Measurements from ENCODE around the gene RNF214. TPM values are rescaled to one million over a fixed set of nuclear protein-coding genes. Genes with fewer than 3 reads are reported as not detected.
"Not testable (repeated sequence)": the region's sequence is repeated elsewhere in the genome, so short reads cannot be mapped to it uniquely, and the experiment has no call there.

Gene RNF214
- total RNA-seq, 4 donors from 2014 or later = 7.4 to 11.3 (median 9.5) TPM

DNA sequence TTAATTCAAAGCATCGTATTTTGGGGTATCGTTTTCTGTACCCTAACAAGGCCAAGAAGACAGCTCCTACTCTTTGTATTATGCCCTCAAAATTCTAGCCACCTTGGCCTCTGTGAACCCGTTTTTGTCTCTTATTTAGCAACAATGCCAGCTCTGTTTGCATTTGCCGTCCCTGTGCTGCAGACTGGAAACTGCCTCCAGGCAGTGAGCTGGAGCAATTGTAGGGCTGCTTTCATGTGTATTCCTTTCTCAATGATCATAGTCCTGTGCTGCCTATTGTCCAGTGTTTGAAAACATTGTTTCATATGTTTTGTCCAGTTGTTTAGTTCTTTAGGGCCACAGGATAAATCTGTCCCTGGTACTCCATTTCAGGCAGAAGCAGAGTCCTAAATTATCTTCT lies 38.7 kb downstream of the RNF214 start:
- H3K4me3 ChIP-seq (ENCODE audit: low read depth, poor library complexity, severe bottlenecking) = no peak overlapping the region
- TF ChIP-seq POLR2A (IDR thresholded peaks at IDR 0.05) = no peak
- TF ChIP-seq, protein P1, sequence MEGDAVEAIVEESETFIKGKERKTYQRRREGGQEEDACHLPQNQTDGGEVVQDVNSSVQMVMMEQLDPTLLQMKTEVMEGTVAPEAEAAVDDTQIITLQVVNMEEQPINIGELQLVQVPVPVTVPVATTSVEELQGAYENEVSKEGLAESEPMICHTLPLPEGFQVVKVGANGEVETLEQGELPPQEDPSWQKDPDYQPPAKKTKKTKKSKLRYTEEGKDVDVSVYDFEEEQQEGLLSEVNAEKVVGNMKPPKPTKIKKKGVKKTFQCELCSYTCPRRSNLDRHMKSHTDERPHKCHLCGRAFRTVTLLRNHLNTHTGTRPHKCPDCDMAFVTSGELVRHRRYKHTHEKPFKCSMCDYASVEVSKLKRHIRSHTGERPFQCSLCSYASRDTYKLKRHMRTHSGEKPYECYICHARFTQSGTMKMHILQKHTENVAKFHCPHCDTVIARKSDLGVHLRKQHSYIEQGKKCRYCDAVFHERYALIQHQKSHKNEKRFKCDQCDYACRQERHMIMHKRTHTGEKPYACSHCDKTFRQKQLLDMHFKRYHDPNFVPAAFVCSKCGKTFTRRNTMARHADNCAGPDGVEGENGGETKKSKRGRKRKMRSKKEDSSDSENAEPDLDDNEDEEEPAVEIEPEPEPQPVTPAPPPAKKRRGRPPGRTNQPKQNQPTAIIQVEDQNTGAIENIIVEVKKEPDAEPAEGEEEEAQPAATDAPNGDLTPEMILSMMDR (IDR thresholded peaks at IDR 0.05) = no peak
- DNase-seq (ENCODE audit: low spot score in 2 of 2) = no peak
- WGBS, 2 donors = 90 to 94% methylated on average over 4 of the region's 4 CpGs
- intact Hi-C loops (cut with DNase I; ENCODE audit: low total_unique reads) = no loop called here

DNA sequence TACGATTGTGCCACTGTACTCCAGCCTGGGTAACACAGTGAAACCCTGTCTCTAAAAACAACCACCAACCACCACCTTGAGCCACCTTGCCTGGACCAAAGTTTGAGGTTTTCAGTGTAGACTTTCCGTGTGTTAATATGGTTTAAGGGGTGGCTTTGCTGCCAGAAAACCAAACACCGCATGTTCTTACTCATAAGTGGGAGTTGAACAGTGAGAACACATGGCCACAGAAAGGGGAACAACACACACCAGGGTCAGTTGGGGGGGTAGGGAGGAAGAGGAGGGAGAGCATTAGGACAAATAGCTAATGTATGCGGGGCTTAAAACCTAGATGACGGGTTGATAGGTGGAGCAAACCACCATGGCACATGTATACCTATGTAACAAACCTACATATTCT lies 39.7 kb downstream of the RNF214 start:
- DNase-seq (ENCODE audit: low spot score in 2 of 2); H3K4me3 ChIP-seq (ENCODE audit: low read depth, poor library complexity, severe bottlenecking); intact Hi-C loops (cut with DNase I; ENCODE audit: low total_unique reads): not testable (repeated sequence)
- WGBS, 2 donors = 94 to 96% methylated on average over 5 of the region's 5 CpGs

DNA sequence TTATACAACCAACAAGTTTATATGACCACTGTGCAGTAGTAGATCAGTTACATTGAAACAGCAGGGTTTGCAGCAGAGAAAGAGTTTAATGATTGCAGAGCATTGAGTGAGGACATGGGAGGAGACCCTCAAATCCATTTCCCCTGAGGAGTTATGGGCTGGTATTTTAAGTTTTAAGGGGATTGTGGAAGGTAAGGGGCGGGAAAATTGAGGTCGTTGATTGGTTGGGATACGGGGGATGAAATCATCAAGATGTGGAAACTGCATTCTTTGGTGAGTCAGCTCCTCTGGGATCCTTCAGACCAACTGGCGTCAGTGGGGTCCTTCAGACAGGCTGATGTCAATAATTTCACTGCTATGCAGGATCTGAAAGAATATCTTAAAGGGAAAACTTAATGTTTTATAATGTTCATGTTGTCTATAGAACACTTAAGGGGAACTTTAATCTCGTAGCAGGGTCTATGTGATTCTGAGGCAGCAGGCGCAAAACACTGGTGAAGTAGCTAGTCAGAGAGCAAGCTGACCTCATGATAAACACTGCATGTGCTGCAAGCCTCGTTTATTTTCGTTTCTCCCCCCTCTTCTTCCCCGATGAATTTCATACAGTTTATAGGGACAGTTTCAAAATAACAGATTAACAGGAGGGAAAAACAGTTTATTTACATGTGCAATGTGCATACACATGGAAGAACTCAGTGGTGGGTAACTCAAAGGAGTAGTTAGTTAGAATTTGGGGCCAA lies 41.2 kb downstream of the RNF214 start:
- no peak for DNase-seq (ENCODE audit: low spot score in 2 of 2)
- intact Hi-C loops (cut with DNase I; ENCODE audit: low total_unique reads) = no loop called here
- TF ChIP-seq, protein P1 (IDR thresholded peaks at IDR 0.05) = no peak
- no peak for TF ChIP-seq POLR2A (IDR thresholded peaks at IDR 0.05)
- WGBS, 2 donors = 89 to 91% methylated on average over 9 of the region's 9 CpGs
- H3K4me3 ChIP-seq (ENCODE audit: low read depth, poor library complexity, severe bottlenecking) = no peak overlapping the region

DNA sequence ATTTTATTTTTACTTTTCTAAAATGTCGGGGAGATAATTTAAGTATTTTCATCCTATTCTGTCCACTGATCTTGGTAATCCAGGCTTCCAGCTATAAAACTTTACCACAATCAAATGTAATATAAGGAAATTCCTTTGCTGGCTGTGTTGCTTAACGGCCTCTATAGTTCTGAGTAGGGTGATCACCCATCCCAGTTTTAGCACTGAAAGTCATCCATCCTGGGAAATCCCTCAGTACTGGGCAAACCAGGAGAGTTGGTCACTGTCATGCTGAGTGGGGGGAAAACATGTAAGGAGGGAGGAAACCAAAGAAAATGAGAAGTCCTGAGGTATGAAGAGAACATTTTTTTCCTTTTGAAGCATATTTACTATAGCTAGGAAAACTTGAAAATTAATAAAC lies 45.9 kb downstream of the RNF214 start:
- TF ChIP-seq POLR2A (IDR thresholded peaks at IDR 0.05) = no peak
- TF ChIP-seq, protein P1 (IDR thresholded peaks at IDR 0.05) = no peak
- intact Hi-C loops (cut with DNase I; ENCODE audit: low total_unique reads) = no loop called here
- H3K4me3 ChIP-seq (ENCODE audit: low read depth, poor library complexity, severe bottlenecking) = no peak overlapping the region
- WGBS, 2 donors = 88 to 92% methylated on average over 2 of the region's 2 CpGs
- no peak for DNase-seq (ENCODE audit: low spot score in 2 of 2)

DNA sequence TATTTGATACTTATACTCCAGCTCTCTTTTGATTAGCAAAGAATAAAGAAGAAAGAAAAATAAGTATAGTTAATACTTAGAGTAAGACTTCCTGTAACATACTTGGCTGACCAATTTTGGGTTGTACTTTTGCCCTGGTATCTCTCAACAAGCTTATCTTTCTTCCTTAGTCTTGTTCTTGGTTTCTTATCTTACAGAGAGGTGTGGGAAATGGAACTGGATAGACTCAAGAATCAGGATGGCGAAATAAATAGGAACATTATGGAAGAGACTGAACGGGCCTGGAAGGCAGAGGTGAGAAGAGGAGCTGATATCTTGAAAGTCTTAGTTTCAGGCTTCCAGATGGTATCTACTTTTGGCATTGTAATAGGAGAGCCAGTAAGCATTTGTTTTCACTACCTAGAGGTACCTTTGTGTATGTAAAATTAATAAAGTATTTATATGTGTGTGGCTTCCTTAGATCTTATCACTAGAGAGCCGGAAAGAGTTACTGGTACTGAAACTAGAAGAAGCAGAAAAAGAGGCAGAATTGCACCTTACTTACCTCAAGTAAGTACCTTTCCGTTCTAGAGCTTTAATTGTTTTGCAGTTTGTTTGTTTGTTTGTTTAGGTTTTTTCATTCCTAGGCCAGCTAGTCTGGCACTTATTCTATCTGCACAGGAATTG lies 47.4 kb downstream of the RNF214 start:
- TF ChIP-seq, protein P1 (IDR thresholded peaks at IDR 0.05) = no peak
- no peak for TF ChIP-seq POLR2A (IDR thresholded peaks at IDR 0.05)
- intact Hi-C loops (cut with DNase I; ENCODE audit: low total_unique reads) = no loop called here

DNA sequence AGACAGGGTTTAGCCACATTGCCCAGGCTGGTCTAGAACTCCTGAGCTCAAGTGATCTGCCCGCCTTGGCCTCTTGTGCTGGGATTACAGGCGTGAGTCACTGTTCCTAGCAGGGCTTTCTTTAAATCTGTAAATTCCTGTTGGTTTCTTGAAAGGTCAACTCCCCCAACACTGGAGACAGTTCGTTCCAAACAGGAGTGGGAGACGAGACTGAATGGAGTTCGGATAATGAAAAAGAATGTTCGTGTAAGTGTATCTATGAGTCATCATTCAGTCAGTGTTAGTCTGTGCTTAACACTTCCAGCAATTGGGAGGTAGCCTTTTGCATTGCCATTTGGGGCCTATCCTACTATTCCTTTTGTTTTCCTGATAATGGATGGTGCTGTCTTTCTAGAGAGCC lies 48.7 kb downstream of the RNF214 start:
- 79% methylated on average over 6 of the region's 6 CpGs for WGBS, 2 donors
- no peak overlapping the region for H3K4me3 ChIP-seq (ENCODE audit: low read depth, poor library complexity, severe bottlenecking)
- intact Hi-C loops (cut with DNase I; ENCODE audit: low total_unique reads) = no loop called here
- DNase-seq (ENCODE audit: low spot score in 2 of 2) = peak in 1 of 2 donors; percentile 13
- TF ChIP-seq POLR2A (IDR thresholded peaks at IDR 0.05) = no peak
- TF ChIP-seq, protein P1 (IDR thresholded peaks at IDR 0.05) = no peak

More for the DNA sequence above, 47.4 kb downstream of the RNF214 start:
- no peak overlapping the region for H3K4me3 ChIP-seq (ENCODE audit: low read depth, poor library complexity, severe bottlenecking)
- DNase-seq (ENCODE audit: low spot score in 2 of 2) = no peak
- WGBS, 2 donors = 81% methylated on average over 4 of the region's 4 CpGs
